HG03280 (cell line): ENCODE measurements around the gene DISP2.
A peak's percentile ranks its signal among the peaks of the same experiment; 100 is the strongest.

Experiments
- ATAC-seq: cut with Tn5 transposase; IDR thresholded peaks from one replicate; pipeline ENCODE4 v1.9.1; 2021; ENCODE audit warnings: mild to moderate bottlenecking, moderate library complexity; ENCODE audit not compliant: unreplicated experiment

DISP2 gene

DNA sequence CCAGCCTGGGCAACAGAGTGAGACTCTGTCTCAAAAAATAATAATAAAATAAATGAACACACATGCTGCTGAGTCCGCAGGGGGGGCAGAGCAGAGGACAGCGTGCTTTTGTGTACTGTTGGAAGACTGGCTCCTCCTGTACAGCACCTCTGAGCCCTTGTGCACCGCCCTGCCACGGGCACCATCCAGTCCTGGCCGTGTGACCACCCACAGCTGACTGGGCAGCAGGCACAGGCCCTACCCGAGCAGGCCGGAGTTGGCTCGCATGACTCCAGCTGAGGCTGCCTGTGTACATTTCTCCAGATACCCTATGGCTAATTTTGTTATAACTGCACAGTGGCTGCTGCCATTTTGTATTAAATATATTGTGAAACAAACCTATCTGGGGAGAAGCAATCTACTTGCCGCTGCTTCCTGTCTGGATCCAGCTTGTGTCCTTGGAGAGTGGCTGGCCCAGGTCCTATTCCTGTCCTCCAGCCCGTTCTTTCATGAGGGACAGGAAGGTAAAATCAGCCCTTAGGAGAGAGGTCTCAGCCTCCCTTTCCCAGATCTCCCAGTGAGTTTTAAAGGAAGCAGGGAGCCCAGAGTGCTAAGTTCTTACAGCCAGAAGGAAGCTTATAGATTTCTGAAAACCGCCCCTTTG is 62.2 kb downstream of the DISP2 start:
- ATAC-seq = no peak

DNA sequence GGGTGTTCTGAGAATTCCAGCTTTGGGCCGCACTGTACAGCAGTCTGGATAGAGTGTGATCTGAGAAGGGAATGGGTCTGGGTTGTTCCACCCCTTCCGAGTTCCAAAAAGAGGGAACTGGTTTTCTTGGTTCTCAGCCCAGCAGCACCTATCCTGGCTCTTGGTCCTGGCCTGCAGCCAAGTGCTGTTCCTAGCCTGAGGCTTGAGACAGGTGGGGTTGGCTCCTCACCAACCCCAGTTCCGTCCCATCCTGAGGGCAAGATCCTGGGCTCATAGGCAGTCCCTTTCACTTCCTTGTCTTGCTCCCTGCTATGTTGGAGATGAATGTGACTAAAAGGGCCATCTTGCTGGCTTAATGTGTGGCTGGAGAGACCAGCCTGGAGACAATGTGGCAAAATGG is 62.8 kb downstream of the DISP2 start:
- ATAC-seq = no peak

DNA sequence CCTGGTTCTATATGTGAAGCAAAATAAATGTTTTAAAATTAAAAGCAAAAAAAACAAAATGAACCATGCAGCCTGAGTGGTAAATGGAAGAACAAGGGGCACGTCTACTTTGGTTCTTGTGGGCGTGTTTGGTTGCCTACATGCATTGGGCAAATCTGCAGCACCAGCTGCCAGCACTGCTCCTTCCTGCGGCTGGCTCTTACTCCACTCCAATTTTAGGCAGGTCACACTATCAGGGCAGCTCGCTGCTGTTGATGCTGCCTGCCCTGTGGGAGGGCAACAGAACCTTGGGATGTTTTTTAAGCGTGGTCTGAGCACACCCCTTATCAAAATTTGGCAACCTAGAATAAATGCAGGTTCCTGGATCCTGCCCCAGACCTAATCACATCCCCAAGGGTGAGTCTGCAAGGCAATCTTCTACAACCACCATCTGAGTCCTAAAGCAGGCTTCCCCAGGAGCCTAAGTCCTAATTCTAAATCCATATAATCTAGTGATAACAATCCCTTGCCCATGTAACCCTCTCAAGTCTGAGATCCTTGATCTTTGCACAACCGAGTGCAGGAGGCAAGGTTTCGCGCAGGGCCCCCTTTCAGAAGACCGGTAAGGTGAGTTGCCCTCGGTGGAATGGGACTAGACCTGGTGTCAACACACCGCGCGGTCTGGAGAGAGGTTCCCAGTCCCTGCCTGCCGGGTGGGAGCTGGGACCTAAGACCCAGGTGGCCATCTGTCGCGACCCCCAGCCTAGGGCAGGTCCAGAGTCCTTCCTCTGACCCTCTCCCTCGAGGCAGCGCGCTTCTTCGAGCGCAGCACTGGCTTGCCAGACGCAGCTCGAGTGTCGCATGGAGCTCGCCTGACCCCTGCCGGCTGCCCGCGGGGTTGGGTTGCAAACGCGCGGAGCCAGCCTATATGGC is 63.5 kb downstream of the DISP2 start:
- ATAC-seq = peak; percentile 80

DNA sequence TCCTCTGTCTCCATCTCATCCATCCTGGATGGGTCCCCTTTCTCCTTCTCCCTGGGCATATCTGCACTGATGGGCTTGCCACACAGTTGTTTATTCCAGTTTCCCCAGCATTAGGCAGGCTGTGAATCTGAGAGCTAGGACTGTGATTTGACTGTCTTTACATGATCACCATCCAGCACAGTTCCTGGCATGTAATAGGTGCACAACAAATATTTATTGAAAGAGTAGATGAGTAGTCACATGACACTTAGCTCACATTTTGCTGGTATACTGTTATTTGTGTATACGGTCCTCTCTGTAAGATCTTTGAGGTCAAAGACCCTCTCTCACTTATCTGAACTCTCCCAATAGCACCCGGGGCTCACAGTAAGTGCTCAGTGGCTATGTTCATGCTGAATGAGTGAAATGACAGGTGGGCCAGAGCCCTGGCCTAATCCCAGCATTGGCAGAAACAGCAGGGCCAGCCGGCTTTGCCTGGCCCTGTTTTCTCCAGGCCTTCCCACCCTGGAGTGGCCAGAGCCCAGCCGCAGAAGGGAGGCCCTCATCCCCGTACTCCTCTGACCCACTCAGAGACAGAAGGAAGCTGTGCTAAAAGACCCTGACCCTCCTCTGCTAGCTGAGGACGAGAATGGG is 66.6 kb downstream of the DISP2 start:
- no peak for ATAC-seq

DNA sequence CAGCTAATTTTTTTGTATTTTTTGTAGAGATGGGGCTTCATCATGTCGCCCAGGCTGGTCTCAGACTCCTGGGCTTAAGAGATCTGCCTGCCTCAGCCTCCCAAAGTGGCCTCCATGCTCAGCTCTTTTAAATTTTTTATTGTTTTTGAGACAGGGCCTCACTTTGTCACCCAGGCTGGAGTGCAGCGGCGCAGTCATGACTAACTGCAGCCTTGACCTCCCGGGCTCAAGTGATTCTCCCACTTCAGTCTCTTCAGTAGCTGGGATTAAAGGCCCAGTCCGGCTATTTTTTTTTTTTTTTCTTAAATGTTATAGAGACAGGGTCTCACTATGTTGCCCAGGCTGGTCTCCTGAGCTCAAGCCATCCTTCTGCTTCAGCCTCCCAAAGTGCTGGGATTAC is 67.7 kb downstream of the DISP2 start:
- ATAC-seq = no peak

DNA sequence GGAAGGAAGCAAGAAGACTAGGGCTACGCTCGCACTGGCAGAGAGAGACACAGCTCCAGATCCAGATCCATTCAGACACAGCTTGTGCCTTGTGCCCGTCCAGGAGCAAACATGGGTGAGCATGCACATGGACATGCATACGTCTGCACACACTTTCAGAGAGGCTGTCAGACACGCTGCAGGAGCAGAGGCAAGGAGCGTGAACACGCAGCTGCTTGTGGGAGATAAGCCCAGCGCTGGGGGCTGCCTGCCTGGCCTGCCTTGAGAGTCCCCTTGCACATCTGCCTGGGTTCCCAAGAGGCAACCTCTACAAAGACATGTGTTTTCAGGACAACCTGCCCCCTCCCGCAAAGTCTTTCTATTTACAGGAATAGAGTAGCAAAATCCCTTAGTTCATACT is 69.2 kb downstream of the DISP2 start:
- ATAC-seq = no peak

DNA sequence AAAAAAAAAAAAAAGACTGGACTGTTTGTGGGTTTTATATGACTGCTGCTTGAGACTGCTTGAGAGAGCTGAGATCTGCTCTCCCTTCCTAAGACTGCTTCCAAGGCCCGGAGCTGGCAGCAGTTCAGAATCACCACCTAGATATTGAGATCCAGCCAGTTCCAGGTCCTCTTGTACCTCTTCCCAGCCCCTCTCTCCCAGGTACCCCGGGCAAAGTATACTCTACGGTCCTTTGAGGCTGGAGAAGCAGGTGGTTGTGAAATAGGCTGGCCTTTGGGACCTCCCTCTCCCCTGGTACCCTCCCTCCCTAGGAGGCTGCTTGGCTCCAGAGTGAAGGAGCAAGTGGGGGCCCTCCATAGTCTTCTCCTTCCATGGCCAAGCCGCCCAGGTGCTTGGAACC is 70.2 kb downstream of the DISP2 start:
- no peak for ATAC-seq
